ENCODE results near the gene IGF2R. TPM values are rescaled to one million over a fixed set of nuclear protein-coding genes. Genes with fewer than 3 reads are reported as not detected.

The IGF2R gene
- total and polyA plus RNA-seq, 2 of the 13 experiments (the other 11 are each of a cell fraction or from before 2014, with no cell fraction given) = 38.3 to 70.0 TPM

DNA sequence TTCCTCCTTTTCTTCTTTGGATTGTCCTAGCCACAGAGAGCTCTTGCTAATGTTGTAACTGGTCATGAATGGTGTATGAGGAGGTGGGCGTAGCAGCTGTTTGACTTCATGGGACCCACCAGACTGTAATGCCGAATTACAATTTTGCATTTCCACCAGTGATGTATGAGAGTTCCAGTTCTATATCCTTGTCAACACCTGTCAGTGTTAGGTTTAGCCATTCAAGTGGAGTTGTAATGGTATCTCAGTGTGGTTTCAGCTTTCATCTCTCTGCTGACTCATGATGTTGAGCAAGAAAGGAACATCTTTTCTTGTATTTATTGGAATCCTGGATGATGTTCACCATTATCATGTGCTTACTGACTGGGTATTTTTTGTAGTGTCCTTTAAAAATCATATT, 5.1 kb downstream of the IGF2R start (continued):
- TF ChIP-seq, protein P1, sequence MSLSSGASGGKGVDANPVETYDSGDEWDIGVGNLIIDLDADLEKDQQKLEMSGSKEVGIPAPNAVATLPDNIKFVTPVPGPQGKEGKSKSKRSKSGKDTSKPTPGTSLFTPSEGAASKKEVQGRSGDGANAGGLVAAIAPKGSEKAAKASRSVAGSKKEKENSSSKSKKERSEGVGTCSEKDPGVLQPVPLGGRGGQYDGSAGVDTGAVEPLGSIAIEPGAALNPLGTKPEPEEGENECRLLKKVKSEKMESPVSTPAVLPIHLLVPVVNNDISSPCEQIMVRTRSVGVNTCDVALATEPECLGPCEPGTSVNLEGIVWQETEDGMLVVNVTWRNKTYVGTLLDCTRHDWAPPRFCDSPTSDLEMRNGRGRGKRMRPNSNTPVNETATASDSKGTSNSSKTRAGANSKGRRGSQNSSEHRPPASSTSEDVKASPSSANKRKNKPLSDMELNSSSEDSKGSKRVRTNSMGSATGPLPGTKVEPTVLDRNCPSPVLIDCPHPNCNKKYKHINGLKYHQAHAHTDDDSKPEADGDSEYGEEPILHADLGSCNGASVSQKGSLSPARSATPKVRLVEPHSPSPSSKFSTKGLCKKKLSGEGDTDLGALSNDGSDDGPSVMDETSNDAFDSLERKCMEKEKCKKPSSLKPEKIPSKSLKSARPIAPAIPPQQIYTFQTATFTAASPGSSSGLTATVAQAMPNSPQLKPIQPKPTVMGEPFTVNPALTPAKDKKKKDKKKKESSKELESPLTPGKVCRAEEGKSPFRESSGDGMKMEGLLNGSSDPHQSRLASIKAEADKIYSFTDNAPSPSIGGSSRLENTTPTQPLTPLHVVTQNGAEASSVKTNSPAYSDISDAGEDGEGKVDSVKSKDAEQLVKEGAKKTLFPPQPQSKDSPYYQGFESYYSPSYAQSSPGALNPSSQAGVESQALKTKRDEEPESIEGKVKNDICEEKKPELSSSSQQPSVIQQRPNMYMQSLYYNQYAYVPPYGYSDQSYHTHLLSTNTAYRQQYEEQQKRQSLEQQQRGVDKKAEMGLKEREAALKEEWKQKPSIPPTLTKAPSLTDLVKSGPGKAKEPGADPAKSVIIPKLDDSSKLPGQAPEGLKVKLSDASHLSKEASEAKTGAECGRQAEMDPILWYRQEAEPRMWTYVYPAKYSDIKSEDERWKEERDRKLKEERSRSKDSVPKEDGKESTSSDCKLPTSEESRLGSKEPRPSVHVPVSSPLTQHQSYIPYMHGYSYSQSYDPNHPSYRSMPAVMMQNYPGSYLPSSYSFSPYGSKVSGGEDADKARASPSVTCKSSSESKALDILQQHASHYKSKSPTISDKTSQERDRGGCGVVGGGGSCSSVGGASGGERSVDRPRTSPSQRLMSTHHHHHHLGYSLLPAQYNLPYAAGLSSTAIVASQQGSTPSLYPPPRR (CRISPR knock-in tag; IDR thresholded peaks at IDR 0.05; ENCODE audit: borderline replicate concordance) = no peak
- TF ChIP-seq NFYB (CRISPR knock-in tag; IDR thresholded peaks at IDR 0.05) (no peak), ZNF572 (CRISPR knock-in tag; IDR thresholded peaks at IDR 0.05) (no peak), ZNF747 (CRISPR knock-in tag; IDR thresholded peaks at IDR 0.05; ENCODE audit: borderline replicate concordance) (no peak)

DNA sequence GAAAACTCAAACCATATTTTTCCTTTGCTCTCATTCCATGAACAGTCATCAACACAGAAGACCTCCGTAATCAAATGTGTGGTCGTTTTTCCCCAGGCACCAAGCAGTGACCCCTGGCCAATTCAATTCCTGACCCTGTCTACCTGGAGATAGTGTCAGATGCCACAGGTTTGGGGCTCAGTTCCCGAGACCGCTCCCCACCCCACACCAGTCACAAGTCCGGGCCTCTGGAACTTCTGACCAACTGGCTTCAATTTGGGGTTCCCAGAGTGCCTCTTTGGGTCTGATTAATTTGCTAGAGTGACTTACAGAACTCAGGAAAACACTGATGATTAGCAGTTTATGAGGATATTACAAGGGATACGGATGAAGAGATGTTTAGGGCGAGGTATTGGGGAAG, 6.0 kb downstream of the IGF2R start:
- H2AFZ ChIP-seq (ENCODE audit: low read length) = no peak overlapping the region
- peaks cover 0 to 5% of the 10 kb centered on the region in 2 experiments; a peak in 1 of 5 replicates for H3K36me3 ChIP-seq (replicated peaks in 1 of 2; ENCODE audit: control insufficient read depth in 1 of 2, insufficient read depth in 2 of 2, low read length in 2 of 2)
- in situ Hi-C loops (cut with HindIII; ENCODE audit: extremely low pct_ligation_motif_present, low pct_unique_long_range_greater_than_20kb) (loop anchor here (5.0 to 10.0 kb wide), 2 partner anchors 67 to 280 kb away; partner anchors contain the start of gene SOD2), intact Hi-C loops (cut with micrococcal nuclease; ENCODE audit: unreplicated experiment) (no loop called here)
- no peak for DNase-seq (ENCODE audit: low spot score)
- ChIA-PET POLR2A (no interaction called here), CTCF (ENCODE audit: low intra/inter-chr PET ratio, low total read pairs) (no interaction called here)
- no peak overlapping the region for H3K4me3 ChIP-seq (replicated peaks in 1 of 3; ENCODE audit: insufficient read depth in 1 of 3, low read depth in 2 of 3, low read length in 3 of 3)
- peaks cover 73% of the 10 kb centered on the region for H4K20me1 ChIP-seq (ENCODE audit: insufficient read depth, low read length)
- FAIRE-seq = no peak
- H3K27ac ChIP-seq (ENCODE audit: extremely low read length, insufficient read depth, low read length) = no peak overlapping the region
- 91% methylated on average over 7 of the region's 7 CpGs for WGBS (ENCODE audit: low lambda C conversion rate)
- no peaks in the 10 kb centered on the region for H3K9me3 ChIP-seq (ENCODE audit: low read length)
- no peak overlapping the region for H3K4me2 ChIP-seq (ENCODE audit: low read depth, low read length)
- BruUV-seq (replicated peaks) = no TSS peak
- peaks cover 87% of the 10 kb centered on the region for H3K4me1 ChIP-seq (ENCODE audit: insufficient read depth, low read length)
- no peak for ATAC-seq
- no peak for TF ChIP-seq HNF1A (IDR thresholded peaks at IDR 0.05; ENCODE audit: low read depth)
- TF ChIP-seq HNF1A (CRISPR knock-in tag; IDR thresholded peaks at IDR 0.05; ENCODE audit: borderline replicate concordance) = no peak
- no peak for TF ChIP-seq CEBPB (IDR thresholded peaks at IDR 0.05; ENCODE audit: borderline replicate concordance, low read depth, low read length)
- no peak for TF ChIP-seq PATZ1 (CRISPR knock-in tag; IDR thresholded peaks at IDR 0.05)
- TF ChIP-seq RBFOX2 (IDR thresholded peaks at IDR 0.05; ENCODE audit: low read depth, low read length) = no peak
- no peak for TF ChIP-seq ZNF124 (CRISPR knock-in tag; IDR thresholded peaks at IDR 0.05)
- TF ChIP-seq ZNF772 (CRISPR knock-in tag; IDR thresholded peaks at IDR 0.05) = no peak
- no peaks in the 10 kb centered on the region for H3K27me3 ChIP-seq (ENCODE audit: control insufficient read depth in 1 of 2, insufficient read depth in 2 of 2, low read length in 2 of 2)
- H3K79me2 ChIP-seq (ENCODE audit: insufficient read depth, low read length) = peaks cover 97% of the 10 kb centered on the region
- no peak overlapping the region for H3K9ac ChIP-seq (ENCODE audit: insufficient read depth, low read depth, low read length)

Data from HepG2 (cell line).